H9 (cell line): ENCODE measurements around the gene FOXP2. TPM values are rescaled to one million over a fixed set of nuclear protein-coding genes. Genes with fewer than 3 reads are reported as not detected.
A peak's percentile ranks its signal among the peaks of the same experiment; 100 is the strongest.

ENCODE experiments used
- DNase-seq: peaks from one replicate; pipeline ENCODE4 v3.0.0-alpha.2; 2017
- H2AFZ ChIP-seq: one replicate; pipeline ENCODE4 v1.6.1; 2013; ENCODE audit warnings: mild to moderate bottlenecking, low read length, control low read depth, moderate library complexity
- H2AK5ac ChIP-seq: 2 replicates; pipeline ENCODE4 v1.6.1; 2013; ENCODE audit warnings: low read length, control low read depth, mixed read lengths; ENCODE audit not compliant: insufficient read length
- H2BK120ac ChIP-seq: one replicate; pipeline ENCODE4 v1.6.1; 2013; ENCODE audit warnings: low read depth, mild to moderate bottlenecking, low read length, control low read depth, inconsistent platforms; ENCODE audit not compliant: poor library complexity, severe bottlenecking
- H2BK12ac ChIP-seq: 2 replicates; pipeline ENCODE4 v1.6.1; 2013; ENCODE audit warnings: low read length, control low read depth, mixed read lengths, low read depth; ENCODE audit not compliant: insufficient read length
- H2BK15ac ChIP-seq: 2 replicates; pipeline ENCODE4 v1.6.1; 2013; ENCODE audit warnings: low read depth, low read length, control low read depth
- H2BK20ac ChIP-seq: one replicate; pipeline ENCODE4 v1.6.1; 2013; ENCODE audit warnings: low read depth, mild to moderate bottlenecking, low read length, control low read depth, inconsistent platforms; ENCODE audit not compliant: poor library complexity, severe bottlenecking
- H2BK5ac ChIP-seq: 2 replicates; pipeline ENCODE4 v1.6.1; 2013; ENCODE audit warnings: low read length, control low read depth, mixed read lengths; ENCODE audit not compliant: insufficient read length
- H3K14ac ChIP-seq: 2 replicates; pipeline ENCODE4 v1.6.1; 2013; ENCODE audit warnings: low read length, control low read depth; ENCODE audit not compliant: insufficient read depth
- H3K18ac ChIP-seq: 2 replicates; pipeline ENCODE4 v1.6.1; 2013; ENCODE audit warnings: low read depth, mild to moderate bottlenecking, mixed read lengths, low read length, control low read depth; ENCODE audit not compliant: insufficient read length
- H3K23ac ChIP-seq: 2 replicates; pipeline ENCODE4 v1.6.1; 2013; ENCODE audit warnings: low read length, control low read depth, mixed read lengths, low read depth; ENCODE audit not compliant: insufficient read length
- H3K23me2 ChIP-seq: 2 replicates; pipeline ENCODE4 v1.6.1; 2013; ENCODE audit warnings: low read depth, mild to moderate bottlenecking, mixed read lengths, low read length, control low read depth; ENCODE audit not compliant: insufficient read length, poor library complexity, severe bottlenecking
- H3K27ac ChIP-seq: 2 replicates; pipeline ENCODE4 v1.5.1; 2013; ENCODE audit warnings: low read length, control low read depth, mixed read lengths, low read depth; ENCODE audit not compliant: insufficient read length
- H3K27me3 ChIP-seq: 2 replicates; pipeline ENCODE4 v1.6.1; 2013; ENCODE audit warnings: low read length, control low read depth, inconsistent platforms; ENCODE audit not compliant: insufficient read depth
- H3K4ac ChIP-seq: 2 replicates; pipeline ENCODE4 v1.6.1; 2013; ENCODE audit warnings: low read depth, mild to moderate bottlenecking, control low read depth, inconsistent platforms, low read length, moderate library complexity
- H3K4me1 ChIP-seq: 2 replicates; pipeline ENCODE4 v1.6.1; 2013; ENCODE audit warnings: low read length, control low read depth, inconsistent platforms; ENCODE audit not compliant: insufficient read depth
- H3K4me2 ChIP-seq: 2 replicates; pipeline ENCODE4 v1.6.1; 2013; ENCODE audit warnings: low read length, control low read depth, mixed read lengths; ENCODE audit not compliant: insufficient read length, insufficient read depth
- H3K56ac ChIP-seq: 2 replicates; pipeline ENCODE4 v1.6.1; 2013; ENCODE audit warnings: low read depth, mild to moderate bottlenecking, mixed read lengths, low read length, control low read depth; ENCODE audit not compliant: insufficient read length
- H3K79me1 ChIP-seq: 2 replicates; pipeline ENCODE4 v1.6.1; 2013; ENCODE audit warnings: low read depth, mild to moderate bottlenecking, moderate library complexity, low read length, control low read depth, inconsistent platforms; ENCODE audit not compliant: insufficient read depth, poor library complexity, severe bottlenecking
- H3K79me2 ChIP-seq: 2 replicates; pipeline ENCODE4 v1.6.1; 2013; ENCODE audit warnings: low read length, control low read depth, inconsistent platforms; ENCODE audit not compliant: insufficient read depth
- H3K9ac ChIP-seq: 2 replicates; pipeline ENCODE4 v1.6.1; 2013; ENCODE audit warnings: low read length, control low read depth, mixed read lengths; ENCODE audit not compliant: insufficient read length; ENCODE audit errors: extremely low read depth
- H3K9me3 ChIP-seq: one replicate; pipeline ENCODE4 v1.6.1; 2013; ENCODE audit warnings: low read depth, low read length, inconsistent platforms; ENCODE audit not compliant: control insufficient read depth
- H3T11ph ChIP-seq: one replicate; pipeline ENCODE4 v1.6.1; 2013; ENCODE audit warnings: mild to moderate bottlenecking, low read length, control low read depth, inconsistent platforms
- H4K20me1 ChIP-seq: one replicate; pipeline ENCODE4 v1.6.1; 2013; ENCODE audit not compliant: control insufficient read depth, insufficient read length, insufficient read depth
- H4K5ac ChIP-seq: 2 replicates; pipeline ENCODE4 v1.6.1; 2013; ENCODE audit warnings: low read depth, mild to moderate bottlenecking, mixed read lengths, low read length, control low read depth; ENCODE audit not compliant: insufficient read length
- H4K8ac ChIP-seq: replicated peaks from 2 replicates; pipeline ENCODE4 v1.6.1; 2013; ENCODE audit warnings: low read length, control low read depth, mixed read lengths, low read depth; ENCODE audit not compliant: insufficient read length
- H4K91ac ChIP-seq: 2 replicates; pipeline ENCODE4 v1.6.1; 2013; ENCODE audit warnings: low read depth, mild to moderate bottlenecking, moderate library complexity, mixed read lengths, low read length, control low read depth; ENCODE audit not compliant: insufficient read length
- H3K27ac Mint-ChIP-seq, 3 experiments: 2 replicates in 2 of 3; 3 replicates in 1 of 3; pipeline ENCODE4 v1.8.0; 2020 to 2021; ENCODE audit warnings: mixed read lengths in 3 of 3, mild to moderate bottlenecking in 1 of 3, moderate library complexity in 1 of 3
- H3K27me3 Mint-ChIP-seq: 2 replicates; pipeline ENCODE4 v1.8.0; 2021; ENCODE audit warnings: low read depth, mild to moderate bottlenecking, moderate library complexity, mixed read lengths
- H3K36me3 Mint-ChIP-seq, 3 experiments: 2 replicates in 2 of 3; 3 replicates in 1 of 3; pipeline ENCODE4 v1.8.0; 2020 to 2021; ENCODE audit warnings: low read depth in 3 of 3, mixed read lengths in 3 of 3; ENCODE audit not compliant: insufficient read depth in 1 of 3
- H3K4me1 Mint-ChIP-seq, 2 experiments: 2 replicates each; pipeline ENCODE4 v1.8.0; 2020; ENCODE audit warnings: mixed read lengths in 2 of 2
- H3K4me3 Mint-ChIP-seq, 2 experiments: 2 replicates in 1 of 2; 3 replicates in 1 of 2; pipeline ENCODE4 v1.8.0; 2020 to 2021; ENCODE audit warnings: mild to moderate bottlenecking in 2 of 2, mixed read lengths in 2 of 2, moderate library complexity in 1 of 2
- H3K9me3 Mint-ChIP-seq, 2 experiments: 2 replicates in 1 of 2; 3 replicates in 1 of 2; pipeline ENCODE4 v1.8.0; 2020; ENCODE audit warnings: mild to moderate bottlenecking in 2 of 2, mixed read lengths in 2 of 2, moderate library complexity in 1 of 2
- WGBS: extraction: QIAGEN DNeasy Blood & Tissue Kit; methylation state at CpG from one replicate; pipeline ENCODE4 v1.1.7; 2013; ENCODE audit warnings: missing lambda C conversion rate, low lambda C conversion rate, mixed read lengths; ENCODE audit not compliant: insufficient read length; ENCODE audit errors: extremely low coverage; 5-methylcytosine and 5-hydroxymethylcytosine counted together
- total RNA-seq: library from RNA; stranded (reverse); gene quantifications from 2 replicates; pipeline ENCODE4 v1.2.1, GENCODE V29; 2021
- TF ChIP-seq, protein P1 (sequence below): fragments of 200-600 bp; sonication (generic); conservative IDR thresholded peaks from 3 replicates; pipeline ENCODE4 v1.8.0; 2021; ENCODE audit warnings: antibody characterized with exemption, mild to moderate bottlenecking

FOXP2 gene
- total RNA-seq, 1 experiment from 2014 or later: not detected

GRCh38 chr7:114689406-114689805 is 274.8 kb downstream of the FOXP2 start:
- no peak overlapping the region for H4K91ac ChIP-seq
- H3K27me3 ChIP-seq: no peaks in the 10 kb centered on the region
- no peak overlapping the region for H2AK5ac ChIP-seq
- H2BK12ac ChIP-seq: no peak overlapping the region
- no peak overlapping the region for H2BK15ac ChIP-seq
- peaks cover 33 to 37% of the 10 kb centered on the region in 2 experiments for H3K4me1 Mint-ChIP-seq
- no peaks in the 10 kb centered on the region for H3K9me3 ChIP-seq
- no CpG with 5 or more reads among the region's 3 CpGs for WGBS
- H3K4ac ChIP-seq: no peak overlapping the region
- H2BK5ac ChIP-seq: no peak overlapping the region
- H3K9ac ChIP-seq: no peak overlapping the region
- peak overlapping the region in 1 of 2 experiments; percentile 3; a peak in 1 of 5 replicates for H3K4me3 Mint-ChIP-seq
- H2BK20ac ChIP-seq: no peak overlapping the region
- no peak overlapping the region for H4K5ac ChIP-seq
- H2BK120ac ChIP-seq: no peak overlapping the region
- H3K4me2 ChIP-seq: no peak overlapping the region
- no peaks in the 10 kb centered on the region for H3K9me3 Mint-ChIP-seq
- no peak overlapping the region for H3K23ac ChIP-seq
- no peak overlapping the region for H3K27ac ChIP-seq
- H3K79me1 ChIP-seq: no peaks in the 10 kb centered on the region
- H3K79me2 ChIP-seq: no peaks in the 10 kb centered on the region
- H2AFZ ChIP-seq: no peak overlapping the region
- peak overlapping the region in 2 of 3 experiments; percentile 73 to 76; a peak in 4 of 7 replicates for H3K27ac Mint-ChIP-seq
- H3K23me2 ChIP-seq: no peaks in the 10 kb centered on the region
- no peak overlapping the region for H3K18ac ChIP-seq
- H3T11ph ChIP-seq: no peak overlapping the region
- no peak overlapping the region for H3K56ac ChIP-seq
- H3K4me1 ChIP-seq: peaks cover 11% of the 10 kb centered on the region; the same call in 1 of the 2 replicates
- H3K36me3 Mint-ChIP-seq: no peaks in the 10 kb centered on the region; a peak in 1 of 7 replicates
- H4K8ac ChIP-seq: no peak overlapping the region
- TF ChIP-seq, protein P1, sequence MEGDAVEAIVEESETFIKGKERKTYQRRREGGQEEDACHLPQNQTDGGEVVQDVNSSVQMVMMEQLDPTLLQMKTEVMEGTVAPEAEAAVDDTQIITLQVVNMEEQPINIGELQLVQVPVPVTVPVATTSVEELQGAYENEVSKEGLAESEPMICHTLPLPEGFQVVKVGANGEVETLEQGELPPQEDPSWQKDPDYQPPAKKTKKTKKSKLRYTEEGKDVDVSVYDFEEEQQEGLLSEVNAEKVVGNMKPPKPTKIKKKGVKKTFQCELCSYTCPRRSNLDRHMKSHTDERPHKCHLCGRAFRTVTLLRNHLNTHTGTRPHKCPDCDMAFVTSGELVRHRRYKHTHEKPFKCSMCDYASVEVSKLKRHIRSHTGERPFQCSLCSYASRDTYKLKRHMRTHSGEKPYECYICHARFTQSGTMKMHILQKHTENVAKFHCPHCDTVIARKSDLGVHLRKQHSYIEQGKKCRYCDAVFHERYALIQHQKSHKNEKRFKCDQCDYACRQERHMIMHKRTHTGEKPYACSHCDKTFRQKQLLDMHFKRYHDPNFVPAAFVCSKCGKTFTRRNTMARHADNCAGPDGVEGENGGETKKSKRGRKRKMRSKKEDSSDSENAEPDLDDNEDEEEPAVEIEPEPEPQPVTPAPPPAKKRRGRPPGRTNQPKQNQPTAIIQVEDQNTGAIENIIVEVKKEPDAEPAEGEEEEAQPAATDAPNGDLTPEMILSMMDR: no peak
- no peaks in the 10 kb centered on the region for H3K27me3 Mint-ChIP-seq
- DNase-seq: no peak
- H4K20me1 ChIP-seq: no peaks in the 10 kb centered on the region
- no peak overlapping the region for H3K14ac ChIP-seq
